OCI-LY3 (cell line): ENCODE results near the gene SNCAIP.

Experiments
- CTCF ChIP-seq: fragments of 200-600, 300-600 bp; sonication (generic); IDR thresholded peaks from 2 replicates; pipeline ENCODE4 v1.5.1; 2014; ENCODE audit warnings: antibody characterized with exemption, low read length, low read depth
- EZH2phosphoT487 ChIP-seq: fragments of 200-600 bp; shearing (Covaris generic); IDR thresholded peaks from 2 replicates; pipeline ENCODE4 v1.6.1; 2018; ENCODE audit warnings: antibody characterized with exemption, mixed run types, low read depth

- TF ChIP-seq CTCF (no peak), EZH2phosphoT487 (no peak)
These were observed 109.5 kb downstream of the SNCAIP start for GRCh38 chr5:122421374-122422079.
